Activated gamma-delta T cell treated with Interleukin-2 at 50 U/mL for 16 hours (primary cell): ENCODE results near the gene POU2AF1.
"Not testable (repeated sequence)": the region's sequence is repeated elsewhere in the genome, so short reads cannot be mapped to it uniquely, and the experiment has no call there.

Experiments used
- DNase-seq: peaks from one replicate; pipeline ENCODE4 v3.0.0-alpha.2; 2020

POU2AF1 gene

DNA sequence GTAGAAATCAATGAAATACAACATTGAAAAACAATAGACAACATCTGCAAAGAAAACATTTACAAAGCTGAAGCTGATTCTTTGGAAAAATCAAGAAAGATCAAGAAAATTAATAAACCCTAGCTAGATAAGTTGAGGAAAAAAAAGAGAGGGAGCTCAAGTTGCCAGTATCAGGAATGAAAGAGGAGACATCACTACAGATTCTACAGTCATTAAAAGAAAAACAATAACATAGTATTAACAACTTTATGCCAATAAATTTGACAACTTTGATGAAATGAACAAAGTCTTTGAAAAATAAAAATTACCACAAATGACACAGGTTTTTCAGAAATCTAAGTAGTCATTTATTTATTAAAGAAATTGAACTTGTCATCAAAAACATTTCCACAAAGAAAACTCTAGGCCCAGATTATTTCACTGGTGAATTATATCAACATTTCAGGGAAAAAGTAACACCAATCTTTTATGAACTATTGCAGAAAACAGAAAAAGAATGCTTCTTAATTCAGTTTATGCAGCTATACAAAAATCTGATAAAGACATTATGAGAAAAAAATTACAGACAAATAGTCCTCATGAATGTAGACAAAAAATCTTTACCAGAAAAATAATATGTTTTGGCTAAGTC, 39.2 kb downstream of the POU2AF1 start:
- no peak for DNase-seq

DNA sequence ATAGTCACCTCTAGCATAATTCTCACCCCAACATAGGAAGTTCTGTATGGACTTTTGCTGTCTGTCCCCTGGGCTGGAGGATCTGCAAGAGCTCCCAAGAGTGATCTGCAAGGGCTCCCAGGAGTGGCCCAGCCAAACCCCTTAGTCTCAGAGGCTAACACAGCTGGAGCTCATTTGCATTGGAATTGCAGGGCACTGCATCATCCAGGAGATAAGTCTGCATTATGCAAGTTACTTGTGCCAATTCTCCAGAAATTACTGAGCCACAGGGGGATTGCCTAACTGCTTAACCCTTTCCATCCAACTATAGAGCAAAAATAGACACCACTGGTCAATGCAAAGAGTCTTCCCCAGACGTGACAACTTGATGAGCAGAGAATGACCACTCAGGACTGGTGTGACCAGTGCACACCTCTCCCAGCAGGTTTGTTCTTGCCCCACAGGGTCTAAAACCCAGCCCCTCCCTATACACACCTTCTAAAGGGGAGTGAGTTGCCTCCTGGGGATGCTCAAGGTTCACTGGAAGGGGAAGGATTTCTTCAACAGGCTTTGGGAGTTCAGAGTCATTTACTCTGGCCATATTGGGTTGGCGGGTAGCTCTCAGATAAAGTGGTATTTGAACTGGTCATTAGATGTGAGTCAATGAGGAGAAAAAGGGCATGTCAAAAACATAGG, 42.4 kb downstream of the POU2AF1 start:
- no peak for DNase-seq

- no peak for DNase-seq
Measured at GRCh38 chr11:111336062-111336461, 43.0 kb downstream of the POU2AF1 start.

DNA sequence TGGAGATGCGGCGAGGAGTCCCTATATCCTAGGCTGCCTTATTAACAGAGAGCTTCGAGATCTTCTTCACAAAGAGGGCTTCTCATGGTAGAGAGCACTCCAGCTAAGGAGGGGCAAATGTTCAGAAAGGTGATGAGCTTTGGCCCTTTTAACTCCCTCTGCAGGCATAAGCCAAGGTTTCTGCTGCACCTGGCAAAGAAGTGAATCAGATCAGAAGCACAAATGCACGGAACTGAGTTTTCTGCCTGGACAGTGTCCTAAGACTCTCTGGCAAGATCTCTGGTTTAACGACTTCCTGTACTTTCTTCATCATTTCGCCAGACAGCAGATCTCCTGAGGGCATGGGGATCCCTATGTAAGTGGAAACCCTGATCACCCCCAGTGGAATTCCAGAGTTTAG, 43.5 kb downstream of the POU2AF1 start:
- no peak for DNase-seq

DNA sequence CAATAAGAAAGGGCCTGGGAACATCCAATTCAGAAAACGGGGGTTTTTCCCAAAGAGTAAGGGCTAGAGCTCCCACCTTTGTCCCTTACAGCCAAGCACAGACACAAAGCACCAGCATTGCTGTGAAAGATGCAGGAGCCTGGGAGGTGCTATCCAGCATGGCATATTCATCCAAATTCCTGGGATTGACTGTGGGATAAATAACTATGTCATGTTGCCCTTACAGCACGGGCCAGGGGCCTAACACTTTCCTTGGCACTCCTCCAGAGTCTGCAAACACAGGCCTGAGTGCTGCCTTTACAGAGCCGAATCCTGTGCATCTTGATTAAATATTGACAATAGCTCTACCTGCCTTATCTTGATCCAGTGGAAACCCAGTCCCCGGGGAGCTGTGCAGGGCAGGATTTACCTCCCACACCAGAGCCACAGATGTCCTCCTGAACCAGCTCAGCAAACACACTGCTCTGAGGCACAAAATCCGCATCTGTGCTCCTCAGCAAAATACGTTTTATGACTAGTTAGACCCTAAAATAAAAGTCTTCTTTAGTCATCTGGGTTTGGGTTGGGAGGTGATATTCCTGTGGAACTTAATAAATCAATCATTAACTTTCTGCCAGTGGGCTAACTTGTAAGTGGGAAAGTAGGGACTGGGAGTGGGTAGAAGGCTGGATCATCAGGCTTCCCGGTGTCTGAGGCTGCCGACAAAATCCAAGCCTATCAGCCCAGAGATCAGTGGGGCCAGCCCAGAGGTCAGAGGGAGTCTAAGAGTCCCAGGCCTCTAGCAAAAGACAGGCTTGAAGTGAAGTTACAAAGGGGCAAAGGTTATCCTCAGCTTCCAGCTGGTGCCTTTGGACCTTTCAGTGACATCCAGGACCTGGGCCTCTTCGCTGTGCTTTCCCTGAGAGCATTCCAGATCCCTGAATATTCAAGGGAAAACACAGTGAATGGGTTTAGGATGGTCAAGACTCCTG, 44.3 kb downstream of the POU2AF1 start:
- no peak for DNase-seq

- no peak for DNase-seq
Measured at GRCh38 chr11:111331711-111332479, 47.2 kb downstream of the POU2AF1 start.

DNA sequence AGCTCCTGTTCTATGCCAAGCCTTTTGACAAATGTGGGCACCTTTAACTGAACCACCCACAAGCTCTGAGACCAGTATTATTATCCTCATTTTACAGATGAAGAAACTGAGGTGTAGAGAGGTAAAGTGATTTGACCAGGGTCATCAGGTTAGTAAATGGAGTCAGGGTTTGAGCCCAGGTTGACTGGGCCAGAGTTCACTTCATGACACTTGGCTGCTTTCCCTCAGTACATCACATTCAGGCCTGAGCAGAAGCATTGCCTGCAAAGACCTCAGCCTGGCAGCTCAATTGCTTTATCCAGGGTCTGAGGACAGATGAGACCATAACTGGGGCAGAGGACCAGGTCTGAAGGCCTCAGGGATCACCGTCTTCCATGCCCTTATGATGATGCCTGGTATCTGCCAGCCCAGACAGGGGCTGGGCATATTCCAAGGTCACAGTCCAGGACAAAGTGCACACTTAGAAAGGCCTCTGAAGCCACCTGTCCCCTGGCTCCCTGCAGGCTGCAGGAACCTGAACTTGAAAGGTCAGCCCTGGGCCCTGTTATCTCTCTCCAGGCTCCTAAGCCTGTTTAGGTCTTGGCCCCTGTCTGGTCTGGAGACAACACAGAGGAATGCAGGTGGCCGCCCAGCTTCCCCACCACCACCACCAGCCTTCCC, 48.7 kb downstream of the POU2AF1 start:
- DNase-seq: no peak

GRCh38 chr11:111329306-111330204, 49.5 kb downstream of the POU2AF1 start:
- no peak for DNase-seq

DNA sequence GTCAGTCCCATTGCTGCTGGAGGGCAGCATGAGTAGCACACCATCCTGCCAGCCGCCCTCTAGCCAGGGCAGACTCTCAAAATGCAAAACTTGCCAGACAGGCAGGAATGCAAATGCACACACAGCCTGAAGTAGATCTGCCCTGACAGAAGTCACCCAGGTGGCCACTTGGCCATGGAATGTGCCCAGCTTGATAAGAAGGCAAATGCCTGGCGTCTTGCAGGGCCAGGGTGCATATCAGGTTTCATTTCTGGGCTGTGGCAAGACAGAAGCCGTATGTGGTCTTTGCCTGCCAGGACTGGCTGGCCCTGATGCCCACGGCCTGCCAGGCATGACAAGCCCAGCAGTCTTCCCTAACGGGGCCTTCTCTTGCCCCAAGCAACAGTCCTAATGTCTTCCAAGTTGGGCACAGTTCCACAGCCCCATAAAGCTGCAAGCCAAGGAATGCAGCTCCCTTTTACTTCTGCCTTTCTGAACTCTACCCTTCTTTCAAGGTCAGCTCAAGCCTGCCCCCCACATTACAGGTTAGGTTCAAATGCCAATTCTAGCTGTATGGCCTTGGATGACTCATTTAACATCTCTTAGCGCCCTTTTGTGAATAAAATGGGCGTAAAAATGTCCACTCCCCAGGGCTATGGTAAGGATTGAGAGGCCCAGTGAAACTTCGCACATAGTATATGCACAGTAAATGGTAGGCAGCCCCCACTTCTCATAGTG, 51.0 kb downstream of the POU2AF1 start:
- DNase-seq: no peak

DNA sequence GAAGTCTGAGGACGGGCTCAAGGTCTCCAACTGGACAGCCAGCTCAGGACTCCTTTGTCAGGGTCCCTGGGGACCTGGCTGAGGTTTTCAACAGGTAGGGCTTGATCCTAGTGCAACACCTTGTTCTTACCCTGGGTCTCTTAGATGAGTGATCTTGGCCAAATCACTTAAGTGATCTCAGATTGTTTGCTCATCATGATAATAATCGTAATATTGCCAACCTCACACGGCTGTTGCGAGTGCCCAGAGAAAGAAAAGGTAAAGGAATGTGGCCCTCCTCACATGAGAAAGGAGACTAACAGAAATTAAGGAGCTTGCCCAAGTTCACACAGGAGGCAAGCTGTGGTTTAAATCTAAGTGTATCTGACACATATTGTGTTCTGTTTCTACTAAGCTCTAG, 52.3 kb downstream of the POU2AF1 start:
- no peak for DNase-seq

- DNase-seq: no peak
Measured at GRCh38 chr11:111325259-111325658, 53.8 kb downstream of the POU2AF1 start.

DNA sequence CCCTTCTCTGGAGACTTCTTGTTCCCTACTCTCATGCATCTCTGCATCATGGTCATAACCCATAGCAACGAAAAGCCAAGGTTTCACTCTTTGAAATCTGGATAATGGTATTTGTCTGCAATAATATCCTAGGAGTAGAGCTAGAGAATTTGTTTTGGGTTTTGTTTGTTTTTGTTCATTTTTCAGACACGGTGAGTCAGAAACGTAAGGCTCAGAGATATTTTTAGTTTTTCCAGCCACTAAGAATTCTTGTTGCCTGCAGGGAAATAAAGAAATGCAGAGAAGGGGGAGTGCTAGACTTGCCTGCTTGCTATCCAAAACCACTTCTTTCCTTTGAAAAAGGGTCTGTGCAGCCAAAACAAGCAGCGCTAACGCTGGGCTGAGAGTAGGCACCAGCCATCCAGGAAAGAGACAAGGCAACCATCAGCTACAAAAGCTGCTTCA, 54.8 kb downstream of the POU2AF1 start:
- DNase-seq: no peak

GRCh38 chr11:111322534-111322933, 56.5 kb downstream of the POU2AF1 start:
- DNase-seq: no peak

DNA sequence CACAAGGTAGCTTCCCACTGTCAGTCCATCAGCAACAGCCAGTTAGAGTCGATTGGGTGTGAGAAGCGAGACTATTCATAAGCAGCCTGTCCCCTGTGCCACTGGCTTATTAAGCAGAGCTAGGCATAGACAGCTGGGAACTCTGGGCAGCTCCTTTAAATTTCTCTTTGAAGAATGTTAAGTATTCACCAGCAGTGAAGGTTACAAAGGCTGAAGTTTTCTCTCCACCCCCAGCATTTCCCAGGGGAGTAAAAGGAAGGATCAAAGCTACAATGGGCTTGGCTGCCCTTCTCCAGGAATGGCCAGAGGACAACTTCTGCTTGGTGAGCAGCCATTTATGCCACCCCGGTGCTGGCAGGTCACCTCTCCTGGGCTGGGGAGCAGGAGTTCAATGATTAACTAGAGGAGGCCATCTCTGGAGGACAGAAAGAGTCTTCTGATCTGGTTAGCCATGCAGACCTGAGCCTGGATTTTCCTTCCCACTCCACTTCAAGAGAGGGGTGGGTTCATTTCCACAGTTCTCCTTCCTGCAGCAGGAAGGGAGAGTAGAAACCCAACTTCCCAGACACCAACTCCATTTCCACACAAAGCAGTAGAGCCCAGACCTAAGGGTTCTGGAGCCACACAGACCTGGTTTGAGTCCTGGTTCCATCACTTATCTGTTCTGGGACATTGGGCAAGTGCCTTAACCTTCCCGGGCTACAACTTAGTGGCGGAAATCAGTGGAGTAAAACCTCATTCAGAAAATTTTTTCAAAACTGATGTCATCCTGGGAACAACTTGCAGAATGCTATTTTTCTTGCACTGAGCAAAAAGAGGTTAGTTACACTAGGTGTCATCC, 58.1 kb downstream of the POU2AF1 start:
- DNase-seq: no peak

DNA sequence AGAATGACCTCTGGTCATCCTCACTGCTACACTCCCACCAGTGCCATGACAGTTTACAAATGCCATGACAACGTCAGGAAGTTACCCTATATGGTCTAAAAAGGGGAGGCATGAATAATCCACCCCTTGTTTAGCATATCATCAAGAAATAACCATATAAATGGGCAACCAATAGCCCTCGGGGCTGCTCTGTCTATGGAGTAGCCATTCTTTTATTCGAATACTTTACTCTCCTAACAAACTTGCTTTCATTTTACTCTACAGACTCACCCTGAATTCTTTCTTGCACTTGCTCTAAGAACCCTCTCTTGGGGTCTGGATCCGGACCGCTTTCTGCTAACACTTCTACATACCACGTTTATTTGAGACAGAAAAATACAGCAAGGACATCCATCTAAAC, 58.9 kb downstream of the POU2AF1 start:
- not testable (repeated sequence) for DNase-seq

GRCh38 chr11:111319296-111319695, 59.8 kb downstream of the POU2AF1 start:
- DNase-seq: no peak

DNA sequence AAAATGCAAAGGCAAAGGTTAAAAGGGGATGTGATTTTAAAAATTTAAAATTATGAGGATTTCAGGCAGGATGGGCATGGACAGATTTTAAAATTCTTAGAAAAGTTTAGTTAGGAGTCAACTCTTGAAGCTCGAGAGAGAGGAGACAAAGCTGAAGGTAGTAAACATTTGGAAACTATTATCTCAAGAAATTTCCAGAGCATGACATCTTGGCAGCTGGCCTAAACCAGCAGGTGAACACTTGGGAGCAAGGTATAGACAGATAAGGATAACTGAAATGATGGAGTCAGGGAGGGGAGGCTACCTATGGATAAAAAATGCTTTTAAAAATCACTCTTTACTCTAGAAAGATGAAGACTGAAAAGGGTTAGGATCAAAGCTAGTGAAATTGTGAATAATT, 67.0 kb downstream of the POU2AF1 start:
- DNase-seq: no peak

GRCh38 chr11:111310723-111311122, 68.4 kb downstream of the POU2AF1 start:
- DNase-seq: no peak

DNA sequence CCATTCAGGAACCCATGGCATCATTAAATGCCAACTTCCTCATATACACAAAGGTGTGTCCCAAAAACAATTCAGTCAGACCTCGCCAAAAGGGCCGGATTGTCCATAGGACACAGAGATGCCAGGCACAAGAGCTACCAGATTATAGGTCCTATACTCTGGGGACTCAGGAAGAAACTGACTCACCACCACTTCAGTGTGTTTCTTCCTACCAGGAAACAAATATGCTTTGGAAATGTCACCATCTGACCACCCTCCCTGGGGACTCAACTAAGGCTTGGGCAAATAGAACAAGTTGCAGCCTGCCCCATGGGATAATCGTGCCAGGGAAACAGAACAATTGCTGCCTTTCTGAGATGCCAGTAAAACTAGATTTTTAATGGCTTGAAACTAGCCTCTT, 69.0 kb downstream of the POU2AF1 start:
- DNase-seq: no peak
